K562 (cell line): Measurements from ENCODE around the gene PSMC4. TPM values are rescaled to one million over a fixed set of nuclear protein-coding genes. Genes with fewer than 3 reads are reported as not detected.

Experiments used
- ETV5 ChIP-seq: sonication (generic); formaldehyde crosslinking; IDR thresholded peaks from 2 replicates; pipeline ENCODE4 v1.4.0; 2020; ENCODE audit warnings: low read depth, mild to moderate bottlenecking, missing genetic modification reagents
- GATAD2A ChIP-seq: fragments of 450-650 bp; IDR thresholded peaks from 2 replicates; pipeline ENCODE4 v1.6.1; 2017
- MED1 ChIP-seq: sonication (generic); formaldehyde crosslinking; IDR thresholded peaks from 2 replicates; pipeline ENCODE4 v1.8.1; 2023; ENCODE audit warnings: missing genetic modification reagents, borderline replicate concordance
- SP2 ChIP-seq: IDR thresholded peaks from 2 replicates; pipeline ENCODE4 v1.6.1; 2011; ENCODE audit warnings: mild to moderate bottlenecking, low read depth, low read length, moderate library complexity; ENCODE audit not compliant: poor library complexity, severe bottlenecking; ENCODE audit errors: extremely low read depth
- ZNF134 ChIP-seq: fragments of 250-450 bp; sonication (Bioruptor Pico); conservative IDR thresholded peaks from 2 replicates; pipeline ENCODE4 v1.4.0; 2020
- ZNF696 ChIP-seq: fragments of 250-450 bp; sonication (Bioruptor Pico); conservative IDR thresholded peaks from 2 replicates; pipeline ENCODE4 v1.4.0; 2020; ENCODE audit warnings: mild to moderate bottlenecking, moderate library complexity
- polyA plus RNA-seq, 8 experiments: library from polyadenylated mRNA; depleted of rRNA in 4 of 8; stranded (reverse) in 5 of 8; unstranded in 3 of 8; fragments of >200 nt; fragmentation: Nextera tagmentation in 2 of 8; fragmentation: Illumina TruSeq in 1 of 8; extraction: Ambion mirVana in 2 of 8; extraction: Trizol in 1 of 8; gene quantifications; 2 replicates each; pipeline versions ENCODE4 v1.2.1 to v1.2.3, GENCODE V29; 2011 to 2014; ENCODE audit warnings: inconsistent platforms in 1 of 8, missing spikeins in 1 of 8
- total RNA-seq, 7 experiments: library from RNA; depleted of rRNA in 6 of 7; stranded (reverse); fragments of >200 nt in 6 of 7; fragmentation: Illumina TruSeq in 2 of 7; extraction: Trizol in 2 of 7; gene quantifications; 2 replicates each; pipeline versions ENCODE4 v1.2.1 to v1.2.3, GENCODE V29; 2011 to 2021; ENCODE audit warnings: low replicate concordance in 1 of 7
- TF ChIP-seq, protein P1 (sequence below): fragments of 250-450 bp; sonication (Bioruptor Pico); IDR thresholded peaks from 2 replicates; pipeline ENCODE4 v1.5.0; 2022; ENCODE audit warnings: mild to moderate bottlenecking
- TF ChIP-seq, protein P2 (sequence below), 2 experiments: fragments of 450-650 bp; conservative IDR thresholded peaks; 2 replicates each; pipeline ENCODE4 v1.6.1; 2017; ENCODE audit warnings: mild to moderate bottlenecking in 2 of 2, moderate library complexity in 2 of 2

The PSMC4 gene
- total and polyA plus RNA-seq, 9 of the 15 experiments (the other 6 are each of a cell fraction or from before 2014, with no cell fraction given) = 45.9 to 475 (median 142) TPM

DNA sequence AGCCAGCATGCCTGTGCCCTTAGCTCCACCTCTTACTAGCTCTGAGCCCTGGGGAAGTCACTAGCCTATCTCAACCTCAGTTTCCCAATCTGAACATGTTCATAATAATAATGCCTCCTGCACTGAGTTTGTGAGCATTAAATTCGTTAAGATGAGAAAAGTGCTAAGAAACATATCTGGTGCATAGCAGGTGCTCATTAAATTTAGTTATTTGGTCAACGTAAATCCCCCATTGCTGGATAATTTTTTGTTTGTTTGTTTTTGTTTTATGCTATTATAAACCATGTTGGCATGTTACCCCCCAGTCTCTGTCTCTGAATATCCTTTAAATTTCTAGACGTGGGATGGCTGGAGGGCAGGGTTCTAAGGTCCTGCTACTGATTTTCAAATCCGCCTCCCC lies 47.1 kb upstream of the PSMC4 start (continued):
- TF ChIP-seq, protein P1, sequence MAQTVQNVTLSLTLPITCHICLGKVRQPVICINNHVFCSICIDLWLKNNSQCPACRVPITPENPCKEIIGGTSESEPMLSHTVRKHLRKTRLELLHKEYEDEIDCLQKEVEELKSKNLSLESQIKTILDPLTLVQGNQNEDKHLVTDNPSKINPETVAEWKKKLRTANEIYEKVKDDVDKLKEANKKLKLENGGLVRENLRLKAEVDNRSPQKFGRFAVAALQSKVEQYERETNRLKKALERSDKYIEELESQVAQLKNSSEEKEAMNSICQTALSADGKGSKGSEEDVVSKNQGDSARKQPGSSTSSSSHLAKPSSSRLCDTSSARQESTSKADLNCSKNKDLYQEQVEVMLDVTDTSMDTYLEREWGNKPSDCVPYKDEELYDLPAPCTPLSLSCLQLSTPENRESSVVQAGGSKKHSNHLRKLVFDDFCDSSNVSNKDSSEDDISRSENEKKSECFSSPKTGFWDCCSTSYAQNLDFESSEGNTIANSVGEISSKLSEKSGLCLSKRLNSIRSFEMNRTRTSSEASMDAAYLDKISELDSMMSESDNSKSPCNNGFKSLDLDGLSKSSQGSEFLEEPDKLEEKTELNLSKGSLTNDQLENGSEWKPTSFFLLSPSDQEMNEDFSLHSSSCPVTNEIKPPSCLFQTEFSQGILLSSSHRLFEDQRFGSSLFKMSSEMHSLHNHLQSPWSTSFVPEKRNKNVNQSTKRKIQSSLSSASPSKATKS (CRISPR knock-in tag) = no peak
- TF ChIP-seq MED1 (CRISPR knock-in tag) (no peak), SP2 (no peak), GATAD2A (no peak), ZNF134 (CRISPR knock-in tag) (no peak), ZNF696 (CRISPR knock-in tag) (no peak), ETV5 (no peak)
- TF ChIP-seq, protein P2, sequence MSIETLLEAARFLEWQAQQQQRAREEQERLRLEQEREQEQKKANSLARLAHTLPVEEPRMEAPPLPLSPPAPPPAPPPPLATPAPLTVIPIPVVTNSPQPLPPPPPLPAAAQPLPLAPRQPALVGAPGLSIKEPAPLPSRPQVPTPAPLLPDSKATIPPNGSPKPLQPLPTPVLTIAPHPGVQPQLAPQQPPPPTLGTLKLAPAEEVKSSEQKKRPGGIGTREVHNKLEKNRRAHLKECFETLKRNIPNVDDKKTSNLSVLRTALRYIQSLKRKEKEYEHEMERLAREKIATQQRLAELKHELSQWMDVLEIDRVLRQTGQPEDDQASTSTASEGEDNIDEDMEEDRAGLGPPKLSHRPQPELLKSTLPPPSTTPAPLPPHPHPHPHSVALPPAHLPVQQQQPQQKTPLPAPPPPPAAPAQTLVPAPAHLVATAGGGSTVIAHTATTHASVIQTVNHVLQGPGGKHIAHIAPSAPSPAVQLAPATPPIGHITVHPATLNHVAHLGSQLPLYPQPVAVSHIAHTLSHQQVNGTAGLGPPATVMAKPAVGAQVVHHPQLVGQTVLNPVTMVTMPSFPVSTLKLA (conservative IDR thresholded peaks at IDR 0.05) = no peak
